ENCODE measurements around the gene LUC7L2.

GRCh38 chr7:139362302-139362701 is 2.6 kb downstream of the LUC7L2 start:
- no peak for TF ChIP-seq CTCF (IDR thresholded peaks at IDR 0.05; ENCODE audit: low read length)
- no peak for TF ChIP-seq EZH2phosphoT487 (IDR thresholded peaks at IDR 0.05; ENCODE audit: low read length)

Measured in MM.1S (cell line).